Keratinocyte (primary cell): ENCODE results near the gene CHCHD5. TPM values are rescaled to one million over a fixed set of nuclear protein-coding genes. Genes with fewer than 3 reads are reported as not detected.

Source experiments
- DNase-seq: peaks from one replicate; pipeline ENCODE4 v3.0.0-alpha.2; 2011; ENCODE audit warnings: low read depth, missing footprints, low spot score
- FAIRE-seq: peaks from 2 replicates; lab custom pipeline; 2011; peaks lifted over from hg19 to GRCh38; lab: Jason Lieb, UNC
- H2AFZ ChIP-seq: 2 replicates; pipeline ENCODE4 v1.6.0; 2012; ENCODE audit warnings: low read length, control low read depth, inconsistent platforms; ENCODE audit not compliant: control insufficient read depth
- H3K27ac ChIP-seq: 2 replicates; pipeline ENCODE4 v1.5.1; 2011; ENCODE audit warnings: low read length; ENCODE audit not compliant: control insufficient read depth, insufficient read depth
- H3K27me3 ChIP-seq: 3 replicates; pipeline ENCODE4 v1.6.0; 2011; ENCODE audit warnings: low read length; ENCODE audit not compliant: control insufficient read depth, insufficient read depth; ENCODE audit errors: extremely low read depth
- H3K36me3 ChIP-seq, 2 experiments: 2 replicates in 1 of 2; 3 replicates in 1 of 2; pipeline ENCODE4 v1.5.1; 2011; ENCODE audit warnings: low read length in 2 of 2, mild to moderate bottlenecking in 1 of 2; ENCODE audit not compliant: control insufficient read depth in 2 of 2, insufficient read depth in 2 of 2; ENCODE audit errors: extremely low read depth in 1 of 2
- H3K4me1 ChIP-seq: 3 replicates; pipeline ENCODE4 v1.5.1; 2011; ENCODE audit warnings: low read length; ENCODE audit not compliant: control insufficient read depth, insufficient read depth; ENCODE audit errors: extremely low read depth
- H3K4me2 ChIP-seq: 3 replicates; pipeline ENCODE4 v1.6.0; 2011; ENCODE audit warnings: low read depth, low read length; ENCODE audit not compliant: control insufficient read depth, insufficient read depth; ENCODE audit errors: extremely low read depth
- H3K4me3 ChIP-seq, 3 experiments: fragments of 200-600 bp in 1 of 3; sonication (generic) in 1 of 3; 2 replicates in 2 of 3; 3 replicates in 1 of 3; pipeline ENCODE4 v1.5.1; 2011 to 2016; ENCODE audit warnings: low read length in 3 of 3, mild to moderate bottlenecking in 3 of 3, control low read depth in 2 of 3, inconsistent platforms in 1 of 3, low read depth in 1 of 3, mixed read lengths in 1 of 3, mixed run types in 1 of 3, moderate library complexity in 1 of 3; ENCODE audit not compliant: control insufficient read depth in 2 of 3, insufficient read depth in 2 of 3; ENCODE audit errors: extremely low read depth in 1 of 3
- H3K79me2 ChIP-seq: 2 replicates; pipeline ENCODE4 v1.6.0; 2012; ENCODE audit warnings: low read length; ENCODE audit not compliant: control insufficient read depth, insufficient read depth
- H3K9ac ChIP-seq: 3 replicates; pipeline ENCODE4 v1.6.0; 2011; ENCODE audit warnings: low read length; ENCODE audit not compliant: control insufficient read depth, insufficient read depth; ENCODE audit errors: extremely low read depth
- H3K9me1 ChIP-seq: 3 replicates; pipeline ENCODE4 v1.6.0; 2011; ENCODE audit warnings: low read length; ENCODE audit not compliant: control insufficient read depth, insufficient read depth; ENCODE audit errors: extremely low read depth
- H3K9me3 ChIP-seq: 2 replicates; pipeline ENCODE4 v1.5.1; 2012; ENCODE audit warnings: low read depth, low read length; ENCODE audit not compliant: control insufficient read depth
- H4K20me1 ChIP-seq: 3 replicates; pipeline ENCODE4 v1.6.0; 2011; ENCODE audit warnings: low read length; ENCODE audit not compliant: control insufficient read depth, insufficient read depth; ENCODE audit errors: extremely low read depth
- CTCF ChIP-seq, 3 experiments: IDR thresholded peaks in 1 of 3; conservative IDR thresholded peaks in 1 of 3; optimal IDR thresholded peaks in 1 of 3; 2 replicates in 2 of 3; 3 replicates in 1 of 3; pipeline versions ENCODE3 to v1.5.1; 2011; ENCODE audit warnings: low read length in 3 of 3, mild to moderate bottlenecking in 3 of 3, moderate library complexity in 2 of 3, control low read depth in 1 of 3, inconsistent platforms in 1 of 3; ENCODE audit not compliant: insufficient read depth in 2 of 3; ENCODE audit errors: extremely low read depth in 1 of 3
- EZH2 ChIP-seq: IDR thresholded peaks from one replicate; pipeline ENCODE4 v1.6.1; 2012; ENCODE audit warnings: inconsistent platforms, mild to moderate bottlenecking, low read length, moderate library complexity
- dilution Hi-C: fragments of 300-500 bp; cut with MboI; formaldehyde crosslinking; loops from one replicate; pipeline ENCODE4 v1.7.0; 2020; ENCODE audit warnings: low sequenced_read_pairs; ENCODE audit not compliant: extremely low pct_ligation_motif_present
- polyA plus RNA-seq, 5 experiments: library from polyadenylated mRNA; depleted of rRNA in 3 of 5; stranded (reverse) in 3 of 5; stranded (forward) in 1 of 5; unstranded in 1 of 5; fragments of >200 nt; gene quantifications; 1 replicate in 1 of 5; 2 replicates in 3 of 5; 3 replicates in 1 of 5; pipeline versions ENCODE4 v1.2.1 to v1.2.3, GENCODE V29; 2011 to 2012; ENCODE audit warnings: missing spikeins in 2 of 5, low read depth in 1 of 5, low replicate concordance in 1 of 5

Gene CHCHD5
- polyA plus RNA-seq, 1 donor (not counting 4 experiments of a cell fraction or from before 2014, with no cell fraction given): 17.6 TPM

GRCh38 chr2:112542984-112543661 lies 41.3 kb upstream of the CHCHD5 start:
- H3K27me3 ChIP-seq: no peaks in the 10 kb centered on the region
- peaks cover 4% of the 10 kb centered on the region for H4K20me1 ChIP-seq
- no peaks in the 10 kb centered on the region for H3K9me1 ChIP-seq
- peak overlapping the region; percentile 92 for H3K4me2 ChIP-seq
- H2AFZ ChIP-seq: peak overlapping the region; percentile 98
- DNase-seq (no peak), FAIRE-seq (no peak)
- peaks cover 12% of the 10 kb centered on the region for H3K4me1 ChIP-seq
- TF ChIP-seq CTCF (optimal IDR thresholded peaks at IDR 0.05 in 1 of 3, IDR thresholded peaks at IDR 0.05 in 1 of 3, conservative IDR thresholded peaks at IDR 0.05 in 1 of 3; ENCODE audit: extremely low read depth in 1 of 3, insufficient read depth in 2 of 3, low read length in 3 of 3) (peak in 2 of 3 experiments; percentile 8 to 25), EZH2 (no peak)
- dilution Hi-C loops: no loop called here
- H3K79me2 ChIP-seq: peaks cover 48% of the 10 kb centered on the region
- peaks cover 12 to 16% of the 10 kb centered on the region in 2 experiments for H3K36me3 ChIP-seq
- H3K4me3 ChIP-seq: peak overlapping the region; percentile 73 to 97 (median 87)
- peak overlapping the region; percentile 82 for H3K9ac ChIP-seq
- no peaks in the 10 kb centered on the region for H3K9me3 ChIP-seq
- peak overlapping the region; percentile 70 for H3K27ac ChIP-seq

GRCh38 chr2:112547333-112547732 lies 37.1 kb upstream of the CHCHD5 start:
- Histone ChIP-seq H3K9ac (no peak overlapping the region), H4K20me1 (peaks cover 4% of the 10 kb centered on the region), H3K9me1 (no peaks in the 10 kb centered on the region), H3K36me3 (peaks cover 31 to 32% of the 10 kb centered on the region in 2 experiments), H3K4me3 (no peak overlapping the region), H3K79me2 (peaks cover 50% of the 10 kb centered on the region), H2AFZ (no peak overlapping the region), H3K27ac (no peak overlapping the region), H3K4me1 (peaks cover 7% of the 10 kb centered on the region), H3K27me3 (no peaks in the 10 kb centered on the region), H3K9me3 (no peaks in the 10 kb centered on the region), H3K4me2 (no peak overlapping the region)
- TF ChIP-seq CTCF (optimal IDR thresholded peaks at IDR 0.05 in 1 of 3, IDR thresholded peaks at IDR 0.05 in 1 of 3, conservative IDR thresholded peaks at IDR 0.05 in 1 of 3; ENCODE audit: extremely low read depth in 1 of 3, insufficient read depth in 2 of 3, low read length in 3 of 3) (no peak), EZH2 (no peak)
- DNase-seq: no peak
- FAIRE-seq: no peak
- dilution Hi-C loops: no loop called here
